22Rv1 (cell line): Measurements from ENCODE around the gene DKK3.

ENCODE experiments used
- CTCF ChIP-seq: fragments of 450-650 bp; IDR thresholded peaks from 2 replicates; pipeline ENCODE4 v1.5.1; 2017; ENCODE audit warnings: mild to moderate bottlenecking
- ZFX ChIP-seq: fragments of 450-650 bp; IDR thresholded peaks from 2 replicates; pipeline ENCODE4 v1.6.1; 2017; ENCODE audit warnings: antibody characterized with exemption, borderline replicate concordance

DNA sequence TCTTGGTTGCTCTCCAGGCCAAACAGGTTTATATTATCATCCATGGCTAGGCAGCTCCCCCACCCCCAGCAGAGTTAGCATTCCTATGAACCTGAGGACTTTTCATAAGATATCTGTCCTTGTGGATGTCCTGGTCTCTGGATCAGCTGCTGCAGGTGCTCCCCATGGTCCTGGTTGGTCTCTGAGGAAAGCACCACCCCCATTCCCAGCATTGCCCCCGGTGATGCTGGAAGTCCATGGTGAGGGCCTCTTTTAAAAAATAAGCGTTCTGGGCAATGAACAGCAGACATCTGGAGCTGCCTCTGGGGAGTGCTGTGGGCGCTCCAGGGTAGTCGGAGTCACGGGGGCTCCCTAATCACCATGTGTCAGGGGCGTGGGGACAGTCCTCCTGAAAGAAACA, 26.6 kb downstream of the DKK3 start:
- no peak for TF ChIP-seq CTCF
- no peak for TF ChIP-seq ZFX
